AG09319 (cell line): Measurements from ENCODE around the gene SRPRA.
A peak's percentile ranks its signal among the peaks of the same experiment; 100 is the strongest.

Experiments used
- DNase-seq: peaks from one replicate; pipeline ENCODE4 v3.0.0-alpha.2; 2010; ENCODE audit warnings: low read depth; ENCODE audit errors: extremely low read depth
- TF ChIP-seq, protein P1 (sequence below): IDR thresholded peaks from 2 replicates; pipeline ENCODE4 v1.5.1; 2011; ENCODE audit warnings: low read depth, mild to moderate bottlenecking, inconsistent platforms, low read length, moderate library complexity

The SRPRA gene

DNA sequence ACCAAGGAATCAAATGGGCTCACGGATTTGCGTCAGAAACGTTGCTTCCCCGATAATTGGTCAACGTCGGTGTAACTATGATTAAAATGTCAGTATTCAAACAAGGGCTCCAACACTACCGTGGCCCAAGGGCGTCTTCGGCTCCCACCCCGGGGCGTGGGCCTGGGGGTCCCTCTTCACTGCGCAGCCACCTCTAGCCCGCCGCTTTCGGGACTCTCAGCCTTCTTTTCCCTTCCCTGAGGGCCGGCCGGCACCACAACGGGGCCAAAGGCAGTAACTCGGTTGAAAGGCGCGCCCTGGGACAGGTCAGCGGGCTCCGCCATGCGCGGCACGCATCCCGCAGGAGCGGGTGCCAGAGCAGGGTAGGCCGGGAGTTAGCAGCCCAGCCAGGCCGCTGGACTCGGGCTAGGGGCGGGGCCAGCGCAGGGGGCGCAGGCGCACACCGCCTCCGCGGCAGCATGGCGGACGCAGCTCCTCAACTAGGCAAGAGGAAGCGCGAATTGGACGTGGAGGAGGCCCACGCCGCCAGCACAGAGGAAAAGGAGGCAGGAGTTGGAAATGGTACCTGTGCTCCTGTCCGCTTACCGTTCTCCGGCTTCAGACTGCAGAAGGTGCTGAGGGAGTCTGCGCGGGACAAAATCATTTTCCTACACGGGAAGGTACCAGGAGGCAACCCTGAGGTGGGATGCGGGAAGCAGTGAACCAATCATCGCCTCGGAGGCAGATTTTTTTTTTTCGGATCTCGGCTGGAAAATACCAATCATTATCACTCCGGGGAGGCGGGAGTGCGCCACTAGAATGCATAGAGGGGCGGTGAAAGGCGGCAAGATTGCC, 35.1 kb upstream of the SRPRA start, which contains the start of gene DCPS:
Gene DCPS, plus strand, starts transcription at position 438 of the 834 bp plus-strand sequence. Its CDS starts 21 bp downstream, at position 459.
- TF ChIP-seq, protein P1, sequence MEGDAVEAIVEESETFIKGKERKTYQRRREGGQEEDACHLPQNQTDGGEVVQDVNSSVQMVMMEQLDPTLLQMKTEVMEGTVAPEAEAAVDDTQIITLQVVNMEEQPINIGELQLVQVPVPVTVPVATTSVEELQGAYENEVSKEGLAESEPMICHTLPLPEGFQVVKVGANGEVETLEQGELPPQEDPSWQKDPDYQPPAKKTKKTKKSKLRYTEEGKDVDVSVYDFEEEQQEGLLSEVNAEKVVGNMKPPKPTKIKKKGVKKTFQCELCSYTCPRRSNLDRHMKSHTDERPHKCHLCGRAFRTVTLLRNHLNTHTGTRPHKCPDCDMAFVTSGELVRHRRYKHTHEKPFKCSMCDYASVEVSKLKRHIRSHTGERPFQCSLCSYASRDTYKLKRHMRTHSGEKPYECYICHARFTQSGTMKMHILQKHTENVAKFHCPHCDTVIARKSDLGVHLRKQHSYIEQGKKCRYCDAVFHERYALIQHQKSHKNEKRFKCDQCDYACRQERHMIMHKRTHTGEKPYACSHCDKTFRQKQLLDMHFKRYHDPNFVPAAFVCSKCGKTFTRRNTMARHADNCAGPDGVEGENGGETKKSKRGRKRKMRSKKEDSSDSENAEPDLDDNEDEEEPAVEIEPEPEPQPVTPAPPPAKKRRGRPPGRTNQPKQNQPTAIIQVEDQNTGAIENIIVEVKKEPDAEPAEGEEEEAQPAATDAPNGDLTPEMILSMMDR: no peak
- DNase-seq: peak; percentile 75

DNA sequence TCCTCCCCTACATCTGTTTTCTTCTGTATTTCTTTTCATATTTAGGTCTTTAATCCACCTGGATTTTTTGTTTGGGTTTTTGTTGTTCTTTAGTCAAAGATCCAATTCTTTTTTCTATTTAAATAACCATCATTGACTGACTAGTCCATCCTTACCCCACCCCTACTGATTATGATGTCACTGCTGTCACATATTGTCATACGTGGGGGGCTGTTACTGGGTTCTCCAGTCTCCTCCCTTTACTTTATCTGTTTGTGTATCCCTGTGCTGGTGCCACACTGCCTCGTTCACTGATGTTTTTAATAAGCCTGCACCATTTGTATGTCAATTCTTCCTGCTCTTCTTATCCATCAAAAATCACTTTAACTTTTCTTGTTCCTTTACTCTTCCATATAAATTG, 28.3 kb upstream of the SRPRA start:
- TF ChIP-seq, protein P1: no peak
- no peak for DNase-seq

DNA sequence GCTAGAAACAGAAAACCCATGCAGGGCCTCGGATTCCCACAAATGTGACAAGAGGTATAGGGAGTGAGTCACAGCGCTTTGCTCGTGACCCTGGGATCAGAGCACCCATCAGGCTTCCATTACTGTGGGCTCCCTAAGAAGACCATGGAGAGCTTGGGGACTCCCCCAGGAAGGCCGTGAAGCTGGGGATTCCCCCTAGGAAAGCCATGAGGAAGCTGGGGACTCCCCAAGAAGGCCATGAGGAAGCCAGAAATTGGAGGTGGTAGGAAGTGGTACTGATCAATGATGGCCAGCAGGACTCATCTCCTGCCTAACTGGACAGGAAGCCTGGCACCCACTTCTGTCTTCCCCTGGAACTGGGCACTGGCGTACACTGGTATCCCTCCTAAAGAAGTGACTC, 25.0 kb upstream of the SRPRA start:
- TF ChIP-seq, protein P1: no peak

DNA sequence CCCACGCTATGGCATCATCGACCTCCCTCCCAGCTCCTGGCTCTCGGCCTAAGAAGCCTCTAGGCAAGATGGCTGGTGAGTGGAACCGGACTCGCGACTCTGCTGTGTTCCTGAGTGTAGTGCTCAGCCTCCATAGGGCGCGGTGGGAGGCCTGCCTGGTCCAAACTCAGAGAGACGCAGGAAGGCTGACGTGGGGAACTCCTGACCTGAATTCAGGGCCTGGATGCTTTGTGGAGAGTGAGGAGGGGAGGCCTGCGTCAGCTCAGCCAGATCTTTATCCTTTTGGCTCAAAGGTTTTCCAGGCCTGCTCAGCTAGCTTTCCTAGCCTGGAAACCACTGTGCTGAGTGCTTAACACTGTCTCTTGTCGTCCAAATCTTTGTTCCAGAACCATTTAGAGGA, 22.2 kb upstream of the SRPRA start:
- TF ChIP-seq, protein P1: no peak
- no peak for DNase-seq

More for the DNA sequence above, 25.0 kb upstream of the SRPRA start:
- DNase-seq: no peak

DNA sequence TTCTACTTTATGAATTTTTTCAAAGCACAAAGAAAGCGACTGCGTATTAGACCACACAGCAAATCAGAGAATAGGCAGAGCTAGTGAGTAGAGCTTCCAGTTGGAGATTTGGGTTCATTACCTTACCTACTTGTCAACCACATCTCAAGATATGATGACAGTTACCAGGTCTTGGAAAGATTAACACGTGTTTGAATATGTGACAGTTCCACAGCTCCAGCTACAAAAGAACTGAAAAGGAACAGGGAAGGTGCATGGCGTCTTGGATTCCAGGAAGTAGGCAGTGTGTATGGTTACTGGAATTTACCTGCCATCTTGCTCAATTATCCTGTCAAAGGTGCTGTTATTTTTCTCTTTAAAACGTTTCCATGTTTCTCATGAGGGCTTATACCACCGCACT, 19.5 kb upstream of the SRPRA start:
- TF ChIP-seq, protein P1: no peak
- DNase-seq: no peak

DNA sequence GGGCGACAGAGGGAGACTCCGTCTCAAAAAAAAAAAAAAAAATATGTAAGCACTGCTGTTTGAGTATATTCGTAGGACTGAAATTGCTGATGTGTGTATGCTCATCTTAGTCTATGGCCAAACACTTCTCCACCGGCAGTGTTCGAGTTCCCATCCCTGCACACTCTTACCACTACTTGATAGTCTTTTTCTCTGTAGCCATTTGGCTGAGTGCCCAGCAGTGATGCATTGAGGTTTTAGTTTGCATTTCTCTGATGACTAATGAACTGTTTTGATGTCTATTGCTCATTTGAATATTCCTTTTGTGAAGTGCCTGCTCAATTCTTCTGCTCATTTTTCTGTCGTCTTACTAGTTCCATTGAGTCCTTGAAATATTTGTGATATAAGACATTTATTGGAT, 16.1 kb upstream of the SRPRA start:
- TF ChIP-seq, protein P1: no peak
- DNase-seq: peak; percentile 72

DNA sequence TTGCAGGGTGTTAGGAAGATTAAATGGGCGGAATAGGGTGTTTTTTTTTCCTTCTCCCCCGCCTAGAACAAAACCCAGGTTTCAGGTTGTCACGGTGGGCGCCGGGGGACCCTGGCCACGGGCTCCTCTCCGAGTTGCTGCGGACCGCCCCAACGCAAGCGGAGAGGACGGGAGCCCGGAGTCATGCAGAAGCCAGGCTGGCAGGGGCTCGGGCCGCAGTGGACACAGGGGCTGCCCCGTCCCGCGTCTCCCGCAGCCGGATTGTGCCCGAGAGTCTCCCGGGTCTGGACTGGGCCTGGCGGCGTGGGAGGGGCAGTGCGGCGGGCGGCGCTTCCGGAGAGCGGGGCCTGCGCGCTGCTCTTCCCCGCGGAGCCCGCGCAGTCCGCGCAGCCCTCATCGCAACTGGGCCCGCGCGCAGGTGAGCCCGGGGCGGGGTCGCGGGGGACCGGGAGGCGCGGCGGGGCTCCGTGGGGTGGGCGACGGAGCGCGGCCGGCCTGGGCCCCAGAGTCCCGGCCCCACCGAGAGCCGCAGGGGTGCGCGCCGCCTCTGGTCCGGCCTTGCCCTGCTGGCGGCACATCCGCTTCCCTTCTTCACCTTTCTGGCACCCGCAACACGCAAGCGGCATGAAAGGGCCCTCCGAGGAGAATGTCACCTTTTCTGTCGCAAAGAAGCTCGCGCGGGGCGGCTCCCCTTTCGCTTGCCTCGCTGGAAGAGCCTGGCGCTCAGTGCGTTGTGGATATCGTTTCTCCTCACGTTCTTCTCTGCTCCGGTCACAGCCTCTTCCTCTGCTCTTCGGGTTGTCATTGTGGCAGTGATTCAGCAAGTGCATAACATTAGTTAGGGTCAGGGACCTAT, 14.3 kb upstream of the SRPRA start, which contains the start of gene TIRAP:
Gene TIRAP, plus strand, starts transcription at position 358 of the 856 bp plus-strand sequence. CDS start 7,802 bp downstream, outside the sequence.
- TF ChIP-seq, protein P1: no peak
- DNase-seq: no peak
